ENCODE data around the gene SEC61B. TPM values are rescaled to one million over a fixed set of nuclear protein-coding genes. Genes with fewer than 3 reads are reported as not detected.

The SEC61B gene
- total RNA-seq, 3 donors from 2014 or later, result 86.3 to 121 (median 92.9) TPM

DNA sequence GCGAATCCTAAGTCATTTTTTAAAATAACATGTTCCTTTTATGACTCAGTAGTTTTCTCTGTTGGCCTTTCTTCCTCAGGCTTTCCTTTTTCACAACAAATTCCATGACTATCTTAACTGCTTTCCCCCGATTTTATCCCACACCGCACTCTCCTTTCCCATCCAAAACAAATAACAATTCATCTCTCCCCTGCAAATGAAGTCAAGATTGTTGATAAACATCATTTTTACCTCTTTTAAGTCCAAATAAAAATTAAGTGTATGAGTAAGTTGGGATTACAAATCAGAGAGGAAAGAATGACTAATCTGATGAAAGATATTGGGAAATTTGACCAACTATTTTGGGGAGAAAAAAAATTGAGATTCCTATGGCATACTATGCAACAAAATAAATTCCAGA, 47.3 kb downstream of the SEC61B start:
- no peak for TF ChIP-seq POLR2A (IDR thresholded peaks at IDR 0.05)
- TF ChIP-seq POLR2AphosphoS5 (IDR thresholded peaks at IDR 0.05), result no peak
- intact Hi-C loops (cut with DNase I; ENCODE audit: low total_unique reads), result no loop called here
- Histone ChIP-seq H3K4me3 (no peak overlapping the region), H3K4me1 (no peaks in the 10 kb centered on the region), H3K9me3 (no peaks in the 10 kb centered on the region), H3K36me3 (no peaks in the 10 kb centered on the region), H3K27ac (no peak overlapping the region), H3K27me3 (no peaks in the 10 kb centered on the region)
- no peak for DNase-seq (ENCODE audit: low spot score in 2 of 2)

DNA sequence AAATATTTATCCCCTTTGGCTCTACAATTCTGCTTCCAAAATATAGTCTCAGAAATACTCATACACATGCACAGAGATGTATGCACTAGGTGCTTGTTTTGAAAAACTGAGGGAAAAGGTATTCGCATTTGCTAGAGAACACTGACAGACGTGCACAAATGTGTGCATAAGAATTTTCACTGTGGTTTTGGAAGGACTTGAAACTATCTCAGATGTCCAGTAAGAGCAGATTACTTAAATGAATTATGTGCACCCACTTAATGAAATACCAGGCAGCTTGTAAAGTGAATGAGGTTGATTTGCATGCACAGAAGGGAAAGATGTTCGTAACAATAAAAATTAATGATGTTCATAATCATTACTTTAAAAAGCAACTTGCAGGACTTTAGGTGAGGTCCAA, 48.4 kb downstream of the SEC61B start:
- H3K4me1 ChIP-seq, result no peaks in the 10 kb centered on the region
- intact Hi-C loops (cut with DNase I; ENCODE audit: low total_unique reads), result no loop called here
- DNase-seq (ENCODE audit: low spot score in 2 of 2), result no peak
- no peak overlapping the region for H3K27ac ChIP-seq
- no peaks in the 10 kb centered on the region for H3K9me3 ChIP-seq
- no peaks in the 10 kb centered on the region for H3K27me3 ChIP-seq
- TF ChIP-seq POLR2A (IDR thresholded peaks at IDR 0.05) (no peak), POLR2AphosphoS5 (IDR thresholded peaks at IDR 0.05) (no peak)
- TF ChIP-seq, protein P1, sequence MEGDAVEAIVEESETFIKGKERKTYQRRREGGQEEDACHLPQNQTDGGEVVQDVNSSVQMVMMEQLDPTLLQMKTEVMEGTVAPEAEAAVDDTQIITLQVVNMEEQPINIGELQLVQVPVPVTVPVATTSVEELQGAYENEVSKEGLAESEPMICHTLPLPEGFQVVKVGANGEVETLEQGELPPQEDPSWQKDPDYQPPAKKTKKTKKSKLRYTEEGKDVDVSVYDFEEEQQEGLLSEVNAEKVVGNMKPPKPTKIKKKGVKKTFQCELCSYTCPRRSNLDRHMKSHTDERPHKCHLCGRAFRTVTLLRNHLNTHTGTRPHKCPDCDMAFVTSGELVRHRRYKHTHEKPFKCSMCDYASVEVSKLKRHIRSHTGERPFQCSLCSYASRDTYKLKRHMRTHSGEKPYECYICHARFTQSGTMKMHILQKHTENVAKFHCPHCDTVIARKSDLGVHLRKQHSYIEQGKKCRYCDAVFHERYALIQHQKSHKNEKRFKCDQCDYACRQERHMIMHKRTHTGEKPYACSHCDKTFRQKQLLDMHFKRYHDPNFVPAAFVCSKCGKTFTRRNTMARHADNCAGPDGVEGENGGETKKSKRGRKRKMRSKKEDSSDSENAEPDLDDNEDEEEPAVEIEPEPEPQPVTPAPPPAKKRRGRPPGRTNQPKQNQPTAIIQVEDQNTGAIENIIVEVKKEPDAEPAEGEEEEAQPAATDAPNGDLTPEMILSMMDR (IDR thresholded peaks at IDR 0.05), result no peak
- H3K36me3 ChIP-seq, result no peaks in the 10 kb centered on the region
- no peak overlapping the region for H3K4me3 ChIP-seq

DNA sequence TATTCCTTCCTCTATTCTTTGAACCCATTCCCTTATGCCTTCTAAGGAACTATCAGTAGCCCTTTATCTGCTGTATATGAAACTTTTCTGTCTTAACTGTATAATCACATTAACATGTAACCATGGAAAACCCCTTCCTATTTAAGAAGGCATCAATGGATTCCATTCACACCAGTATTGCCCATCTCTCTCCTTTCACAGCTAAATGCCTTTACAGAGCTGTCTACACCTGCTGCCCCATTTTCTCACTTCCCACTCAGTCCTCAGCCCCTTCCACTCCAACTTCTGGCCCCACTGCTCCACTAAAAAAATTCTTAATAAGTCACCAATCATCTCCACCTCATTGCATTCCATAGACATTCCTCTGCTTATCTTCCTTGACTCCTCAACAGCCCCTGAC, 50.8 kb downstream of the SEC61B start:
- no peaks in the 10 kb centered on the region for H3K9me3 ChIP-seq
- intact Hi-C loops (cut with DNase I; ENCODE audit: low total_unique reads), result no loop called here
- no peak for DNase-seq (ENCODE audit: low spot score in 2 of 2)
- no peaks in the 10 kb centered on the region for H3K36me3 ChIP-seq
- H3K27ac ChIP-seq, result no peak overlapping the region
- TF ChIP-seq POLR2A (IDR thresholded peaks at IDR 0.05) (no peak), POLR2AphosphoS5 (IDR thresholded peaks at IDR 0.05) (no peak)
- TF ChIP-seq, protein P1 (IDR thresholded peaks at IDR 0.05), result no peak
- no peaks in the 10 kb centered on the region for H3K27me3 ChIP-seq
- no peaks in the 10 kb centered on the region for H3K4me1 ChIP-seq
- no peak overlapping the region for H3K4me3 ChIP-seq

DNA sequence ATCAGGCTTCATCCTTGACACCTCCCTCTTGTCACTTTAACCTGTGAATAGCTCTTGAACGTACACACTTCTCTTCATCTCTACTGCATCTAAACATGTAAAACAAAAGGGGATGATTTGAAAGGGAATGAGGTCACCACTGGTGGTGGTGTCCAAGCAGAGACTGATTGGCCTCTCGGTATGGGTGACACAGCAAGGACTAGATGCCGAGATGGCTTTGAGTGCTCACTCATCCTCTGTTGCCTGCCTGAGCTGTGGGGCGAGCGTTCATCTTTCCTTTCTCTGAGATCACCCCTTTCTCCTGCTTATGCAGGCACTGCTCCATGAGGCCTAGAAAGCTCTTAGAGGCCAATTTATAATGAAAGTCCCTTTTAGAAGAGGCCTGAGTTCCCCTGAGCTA, 51.9 kb downstream of the SEC61B start:
- no peaks in the 10 kb centered on the region for H3K4me1 ChIP-seq
- TF ChIP-seq POLR2AphosphoS5 (IDR thresholded peaks at IDR 0.05) (no peak), POLR2A (IDR thresholded peaks at IDR 0.05) (no peak)
- TF ChIP-seq, protein P1 (IDR thresholded peaks at IDR 0.05), result no peak
- no peaks in the 10 kb centered on the region for H3K36me3 ChIP-seq
- no peaks in the 10 kb centered on the region for H3K9me3 ChIP-seq
- no peak overlapping the region for H3K27ac ChIP-seq
- intact Hi-C loops (cut with DNase I; ENCODE audit: low total_unique reads), result no loop called here
- no peaks in the 10 kb centered on the region for H3K27me3 ChIP-seq
- no peak for DNase-seq (ENCODE audit: low spot score in 2 of 2)
- no peak overlapping the region for H3K4me3 ChIP-seq

DNA sequence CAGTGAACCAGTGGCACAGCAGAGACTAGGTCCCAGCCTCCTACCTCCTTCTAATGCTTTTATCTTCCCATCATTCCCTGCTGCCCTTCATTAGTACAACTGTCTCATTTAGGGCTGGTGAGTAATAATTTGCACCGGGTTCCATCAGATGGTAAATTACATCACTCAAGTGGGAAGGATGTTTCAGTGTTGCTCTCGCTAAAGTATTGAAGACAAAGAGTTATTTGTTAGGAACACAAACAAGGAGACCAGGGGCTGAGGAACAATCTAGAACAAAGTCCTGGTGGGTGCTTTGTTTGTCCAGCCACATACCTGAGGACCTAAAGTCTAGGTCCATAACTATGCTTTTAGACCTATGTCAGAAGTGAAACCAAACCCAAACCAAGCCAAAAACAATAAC, 52.4 kb downstream of the SEC61B start:
- Histone ChIP-seq H3K9me3 (no peaks in the 10 kb centered on the region), H3K27me3 (no peaks in the 10 kb centered on the region), H3K27ac (no peak overlapping the region), H3K4me1 (no peaks in the 10 kb centered on the region), H3K36me3 (no peaks in the 10 kb centered on the region), H3K4me3 (no peak overlapping the region)
- TF ChIP-seq, protein P1 (IDR thresholded peaks at IDR 0.05), result no peak
- TF ChIP-seq POLR2A (IDR thresholded peaks at IDR 0.05), result no peak
- TF ChIP-seq POLR2AphosphoS5 (IDR thresholded peaks at IDR 0.05), result no peak
- no peak for DNase-seq (ENCODE audit: low spot score in 2 of 2)
- intact Hi-C loops (cut with DNase I; ENCODE audit: low total_unique reads), result no loop called here

Other genes with a start within 250 kb of the SEC61B start
- 10 to 100 TPM; 33.1 to 35.4 (median 34.5) TPM for gene TGFBR1, start 117.2 kb upstream of the SEC61B start, total RNA-seq
- 10 to 100 TPM; 30.2 to 44.5 (median 40.3) TPM for gene ALG2, start 340 bp upstream of the SEC61B start, total RNA-seq